AG04449 (cell line): ENCODE results near the gene UBE2D2.
A peak's percentile ranks its signal among the peaks of the same experiment; 100 is the strongest.

Source experiments
- CTCF ChIA-PET: fragments of 350-600 bp; formaldehyde crosslinking; extraction: SDS; loops from one replicate; lab custom pipeline; 2021; ENCODE audit warnings: antibody characterized with exemption; lab: Yijun Ruan, JAX
- POLR2A ChIA-PET: fragments of 400-600, 350-600 bp; formaldehyde crosslinking; extraction: SDS; loops from one replicate; lab custom pipeline; 2020; ENCODE audit warnings: antibody characterized with exemption, inconsistent platforms; lab: Yijun Ruan, JAX
- DNase-seq: peaks from one replicate; pipeline ENCODE4 v3.0.0-alpha.2; 2010; ENCODE audit warnings: low read depth, low spot score
- H3K4me3 ChIP-seq: 2 replicates; pipeline ENCODE4 v1.5.1; 2011; ENCODE audit warnings: low read depth, mild to moderate bottlenecking, control low read depth, low read length
- CTCF ChIP-seq: IDR thresholded peaks from one replicate; pipeline ENCODE4 v1.5.1; 2011; ENCODE audit warnings: mild to moderate bottlenecking, moderate library complexity, low read length, control low read depth, inconsistent platforms; ENCODE audit not compliant: insufficient read depth; ENCODE audit errors: missing control alignments

UBE2D2 gene

GRCh38 chr5:139645430-139645871, 84.3 kb downstream of the UBE2D2 start:
- POLR2A ChIA-PET = no interaction called here
- no peak for DNase-seq
- H3K4me3 ChIP-seq = no peak overlapping the region
- no peak for TF ChIP-seq CTCF
- CTCF ChIA-PET = interaction anchor here (1.3 to 20.7 kb wide), 5 partner anchors 10 to 120 kb away, joined by 3 to 303 read pairs (median 5); no protein-coding TSS in a partner anchor

GRCh38 chr5:139646111-139646510, 85.0 kb downstream of the UBE2D2 start:
- TF ChIP-seq CTCF = no peak
- DNase-seq = no peak
- ChIA-PET POLR2A (no interaction called here), CTCF (interaction anchor here (1.3 to 20.7 kb wide), 4 partner anchors 11 to 120 kb away, joined by 3 to 303 read pairs (median 18); no protein-coding TSS in a partner anchor)
- no peak overlapping the region for H3K4me3 ChIP-seq

- DNase-seq = no peak
- no peak for TF ChIP-seq CTCF
- POLR2A ChIA-PET = interaction anchor here (1.2 to 1.9 kb wide), 3 partner anchors 9 to 62 kb away, joined by 7 to 55 read pairs (median 8); no protein-coding TSS in a partner anchor
- CTCF ChIA-PET = interaction anchor here (1.1 to 20.7 kb wide), 5 partner anchors 11 to 121 kb away, joined by 3 to 303 read pairs (median 5); no protein-coding TSS in a partner anchor
- H3K4me3 ChIP-seq = peak overlapping the region; percentile 85
Measured at GRCh38 chr5:139646912-139647505, 85.9 kb downstream of the UBE2D2 start.

- no peak for TF ChIP-seq CTCF
- H3K4me3 ChIP-seq = peak overlapping the region; percentile 85
- DNase-seq = no peak
- POLR2A ChIA-PET = interaction anchor here (0.7 to 1.9 kb wide), 9 partner anchors 9 to 118 kb away, joined by 3 to 55 read pairs (median 8); no protein-coding TSS in a partner anchor
- CTCF ChIA-PET = interaction anchor here (0.8 to 20.7 kb wide), 11 partner anchors 12 to 139 kb away, joined by 3 to 303 read pairs (median 3); no protein-coding TSS in a partner anchor
Measured at GRCh38 chr5:139647506-139648204, 86.5 kb downstream of the UBE2D2 start.

GRCh38 chr5:139648205-139649081, 87.3 kb downstream of the UBE2D2 start, which contains the start of gene CXXC5:
Gene CXXC5, plus strand, starts transcription at chr5:139648349. Its CDS starts 32,175 bp downstream, at chr5:139680524.
- H3K4me3 ChIP-seq = peak within 1 kb of the TSS; percentile 85
- POLR2A ChIA-PET = interaction anchor here (0.7 to 1.9 kb wide), 10 partner anchors 10 to 117 kb away, joined by 3 to 55 read pairs (median 8); no protein-coding TSS in a partner anchor
- DNase-seq = no peak
- no peak for TF ChIP-seq CTCF
- CTCF ChIA-PET = interaction anchor here (0.8 to 20.7 kb wide), 12 partner anchors 13 to 225 kb away, joined by 3 to 303 read pairs (median 3); no protein-coding TSS in a partner anchor
